Pancreas (tissue), 10 donors: Measurements from ENCODE around the gene ASXL3. TPM values are rescaled to one million over a fixed set of nuclear protein-coding genes. Genes with fewer than 3 reads are reported as not detected.

Source experiments
- ATAC-seq, 4 donors: fragments of 200-7000 bp; cut with Tn5 transposase; one replicate each; pipeline versions ENCODE4 v1.8.0 to v1.9.1; 2020; ENCODE audit warnings: mild to moderate bottlenecking in 4 of 4, moderate library complexity in 4 of 4
- DNase-seq, 6 donors: peaks; one replicate each; pipeline ENCODE4 v3.0.0-alpha.2; 2020
- FAIRE-seq: peaks from 2 replicates; lab custom pipeline; 2012; peaks lifted over from hg19 to GRCh38; lab: Jason Lieb, UNC
- H3K27ac ChIP-seq, 4 donors: fragments of 200-600 bp; sonication (generic); 1 replicate in 3 of 4; 2 replicates in 1 of 4; pipeline versions ENCODE4 v1.5.0 to v1.8.0; 2020
- H3K27me3 ChIP-seq, 4 donors: fragments of 200-600 bp; one replicate each; pipeline ENCODE4 v1.8.0; 2021
- H3K36me3 ChIP-seq, 3 donors: fragments of 200-600 bp; sonication (generic) in 1 of 3; one replicate each; pipeline versions ENCODE4 v1.5.0 to v1.8.0; 2020 to 2021
- H3K4me1 ChIP-seq, 3 donors: fragments of 200-600 bp; one replicate each; pipeline ENCODE4 v1.8.0; 2021
- H3K4me3 ChIP-seq, 4 donors: fragments of 200-600 bp; sonication (generic) in 2 of 4; one replicate each; pipeline versions ENCODE4 v1.5.0 to v1.8.0; 2020 to 2021
- H3K9me3 ChIP-seq, 4 donors: fragments of 200-600 bp; one replicate each; pipeline ENCODE4 v1.8.0; 2021
- WGBS, 2 donors: extraction: QIAGEN DNeasy Blood & Tissue Kit; methylation state at CpG; one replicate each; pipeline ENCODE4 v1.1.7; 2013; 5-methylcytosine and 5-hydroxymethylcytosine counted together
- intact Hi-C, 3 donors: fragments of 100-400 bp; cut with DNase I; formaldehyde crosslinking; loops; one replicate each; pipeline versions ENCODE4 v1.11.1 to v1.14.2; 2022
- polyA plus RNA-seq, 2 donors: library from polyadenylated mRNA; stranded (reverse); fragments of 200-250 nt; gene quantifications; one replicate each; pipeline ENCODE4 v1.2.3, GENCODE V29; 2013
- total RNA-seq, 6 donors: library from RNA; stranded (reverse); fragmentation: NEBNext Ultra II Directional in 4 of 6; extraction: Animal tissue kit (Norgen Biotek cat#: 25700) in 4 of 6; gene quantifications; one replicate each; pipeline versions ENCODE4 v1.2.1 to v1.2.4, GENCODE V29; 2021 to 2023
- TF ChIP-seq, protein P1 (sequence below), 4 donors: fragments of 200-600 bp; sonication (generic) in 3 of 4; IDR thresholded peaks; one replicate each; pipeline versions ENCODE4 v1.5.0 to v1.8.0; 2021; ENCODE audit warnings: antibody characterized with exemption in 4 of 4
- donor health status: healthy with polysubstance abuse.
- donor health status: DM: no; HTN: no; CAD: no; lungs with moderate emphysema.
- donor health status: DM: no; HTN: no; CAD: no.
- donor health status: control.
- donor health status: control.
- donor health status: Bipolar disorder and iron deficiency.
- donor health status: DM: yes; HTN: yes; CAD: no.
- donor health status: DM: no; HTN: no; CAD: no.
- donor health status: DM: no; HTN: no; CAD: no.
- donor health status: DM: yes; HTN: yes; CAD: no.

ASXL3 gene
- total and polyA plus RNA-seq, 8 donors: 0.49 to 2.5 (median 1.6) TPM

DNA sequence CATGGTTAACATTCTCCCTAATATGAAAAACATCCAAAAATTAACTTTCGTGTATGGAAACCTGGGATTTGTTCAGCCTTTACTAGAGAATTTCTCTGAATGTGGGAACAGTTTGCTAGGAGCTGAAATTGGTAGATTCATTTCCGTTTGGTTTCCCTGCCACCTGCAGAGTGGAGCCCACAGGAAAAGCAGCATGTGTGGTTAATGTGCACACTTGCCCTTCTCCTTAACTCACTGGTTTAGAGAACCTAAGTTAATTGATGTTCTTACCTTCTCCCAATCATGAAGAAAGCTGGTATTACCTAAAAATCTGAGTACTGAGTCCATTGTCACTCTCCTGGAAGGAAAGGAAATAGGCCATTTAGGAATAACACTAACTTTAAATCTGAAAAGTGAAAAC lies 37.6 kb upstream of the ASXL3 start:
- TF ChIP-seq, protein P1, sequence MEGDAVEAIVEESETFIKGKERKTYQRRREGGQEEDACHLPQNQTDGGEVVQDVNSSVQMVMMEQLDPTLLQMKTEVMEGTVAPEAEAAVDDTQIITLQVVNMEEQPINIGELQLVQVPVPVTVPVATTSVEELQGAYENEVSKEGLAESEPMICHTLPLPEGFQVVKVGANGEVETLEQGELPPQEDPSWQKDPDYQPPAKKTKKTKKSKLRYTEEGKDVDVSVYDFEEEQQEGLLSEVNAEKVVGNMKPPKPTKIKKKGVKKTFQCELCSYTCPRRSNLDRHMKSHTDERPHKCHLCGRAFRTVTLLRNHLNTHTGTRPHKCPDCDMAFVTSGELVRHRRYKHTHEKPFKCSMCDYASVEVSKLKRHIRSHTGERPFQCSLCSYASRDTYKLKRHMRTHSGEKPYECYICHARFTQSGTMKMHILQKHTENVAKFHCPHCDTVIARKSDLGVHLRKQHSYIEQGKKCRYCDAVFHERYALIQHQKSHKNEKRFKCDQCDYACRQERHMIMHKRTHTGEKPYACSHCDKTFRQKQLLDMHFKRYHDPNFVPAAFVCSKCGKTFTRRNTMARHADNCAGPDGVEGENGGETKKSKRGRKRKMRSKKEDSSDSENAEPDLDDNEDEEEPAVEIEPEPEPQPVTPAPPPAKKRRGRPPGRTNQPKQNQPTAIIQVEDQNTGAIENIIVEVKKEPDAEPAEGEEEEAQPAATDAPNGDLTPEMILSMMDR (IDR thresholded peaks at IDR 0.05): no peak
- ATAC-seq: no peak
- Histone ChIP-seq H3K9me3 (no peaks in the 10 kb centered on the region), H3K4me1 (no peaks in the 10 kb centered on the region), H3K36me3 (no peaks in the 10 kb centered on the region), H3K27me3 (no peaks in the 10 kb centered on the region), H3K27ac (no peak overlapping the region), H3K4me3 (no peak overlapping the region)
- 70 to 79% methylated on average over 2 of the region's 2 CpGs for WGBS, 2 donors
- no peak for DNase-seq
- intact Hi-C loops: no loop called here
- no peak for FAIRE-seq

DNA sequence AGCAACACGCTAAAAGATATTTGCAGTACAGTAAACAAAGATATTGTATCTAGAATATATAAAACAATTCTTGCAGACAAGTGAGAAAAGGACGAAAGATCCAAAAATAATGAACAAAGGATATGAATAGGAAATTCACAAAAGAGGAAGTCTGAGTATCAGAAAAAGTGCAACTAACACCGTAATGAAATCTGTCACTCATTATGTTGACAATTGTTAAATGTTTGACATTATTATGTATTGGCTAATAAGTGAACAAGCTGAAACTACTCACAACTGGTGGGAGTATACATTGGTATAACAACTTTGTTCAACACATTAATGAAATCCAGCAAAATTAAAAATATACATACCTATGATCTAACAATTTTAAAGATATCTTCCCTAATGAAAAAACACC lies 36.7 kb upstream of the ASXL3 start:
- no peaks in the 10 kb centered on the region for H3K36me3 ChIP-seq
- H3K9me3 ChIP-seq: no peaks in the 10 kb centered on the region
- TF ChIP-seq, protein P1 (IDR thresholded peaks at IDR 0.05): no peak
- WGBS, 2 donors: 27 to 36% methylated on average over 3 of the region's 3 CpGs
- DNase-seq: no peak
- no peaks in the 10 kb centered on the region for H3K4me1 ChIP-seq
- ATAC-seq: no peak
- no peak overlapping the region for H3K27ac ChIP-seq
- H3K27me3 ChIP-seq: no peaks in the 10 kb centered on the region
- intact Hi-C loops: no loop called here
- no peak for FAIRE-seq
- no peak overlapping the region for H3K4me3 ChIP-seq

DNA sequence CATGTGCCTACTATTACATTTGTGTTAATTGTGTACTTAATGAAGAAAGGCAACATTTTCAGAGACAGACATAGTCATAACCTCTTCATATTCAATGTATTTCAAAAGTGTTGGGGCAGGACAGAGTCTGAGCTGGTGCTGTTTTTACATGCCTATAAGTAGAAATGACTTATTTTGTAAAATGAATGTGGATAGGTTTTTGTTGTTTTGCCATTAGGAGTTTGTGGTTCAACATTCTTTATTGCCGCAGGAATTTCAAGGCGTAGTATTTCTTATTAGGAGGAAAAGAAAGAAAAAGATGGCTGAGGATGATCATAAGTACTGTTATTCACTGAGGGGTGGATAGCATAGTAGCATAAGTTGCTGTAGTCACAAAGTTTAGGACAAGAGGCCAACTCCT lies 21.2 kb upstream of the ASXL3 start:
- Histone ChIP-seq H3K4me3 (no peak overlapping the region), H3K4me1 (no peaks in the 10 kb centered on the region), H3K27me3 (no peaks in the 10 kb centered on the region), H3K36me3 (no peaks in the 10 kb centered on the region), H3K9me3 (no peaks in the 10 kb centered on the region), H3K27ac (no peak overlapping the region)
- TF ChIP-seq, protein P1 (IDR thresholded peaks at IDR 0.05): no peak
- no peak for FAIRE-seq
- intact Hi-C loops: no loop called here
- DNase-seq: no peak
- WGBS, 2 donors: 90 to 96% methylated on average over 2 of the region's 2 CpGs
- ATAC-seq: no peak

DNA sequence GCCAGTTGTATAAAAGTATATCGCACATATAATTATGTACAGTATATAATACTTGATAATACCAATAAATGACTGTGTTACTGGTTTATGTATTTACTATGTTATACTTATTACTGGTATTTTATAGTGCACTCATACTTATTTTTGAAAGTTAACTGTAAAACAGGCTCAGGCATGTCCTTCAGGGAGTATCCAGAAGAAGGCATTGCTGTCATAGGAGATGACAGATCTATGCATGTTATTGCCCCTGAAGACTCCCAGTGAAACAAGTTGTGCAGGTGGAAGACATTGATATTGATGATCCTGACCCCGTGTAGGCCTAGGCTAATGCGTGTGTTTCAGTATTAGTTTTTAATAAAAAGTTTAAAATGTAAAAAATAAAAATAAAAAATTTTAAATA lies 20.3 kb upstream of the ASXL3 start:
- TF ChIP-seq, protein P1 (IDR thresholded peaks at IDR 0.05): no peak

DNA sequence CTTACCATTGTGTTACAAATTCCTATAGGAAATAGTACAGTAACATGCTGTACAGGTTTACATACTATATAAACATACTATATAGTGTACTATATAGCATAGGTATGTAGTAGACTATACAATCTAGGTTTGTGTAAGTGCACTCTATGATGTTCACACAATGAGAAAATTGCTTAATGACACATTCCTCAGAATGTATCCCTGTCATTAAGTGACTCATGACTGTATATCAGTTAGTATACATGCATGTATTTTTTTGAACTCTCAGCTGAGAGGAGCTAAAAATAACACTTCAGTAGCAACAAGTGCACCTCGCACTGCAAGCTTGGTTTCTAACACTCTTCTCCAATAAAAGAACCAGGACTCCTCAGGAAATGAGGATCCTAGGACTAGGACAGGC lies 19.5 kb upstream of the ASXL3 start:
- ATAC-seq (no peak), DNase-seq (no peak), FAIRE-seq (no peak)
- Histone ChIP-seq H3K9me3 (no peaks in the 10 kb centered on the region), H3K36me3 (no peaks in the 10 kb centered on the region), H3K27me3 (no peaks in the 10 kb centered on the region), H3K27ac (no peak overlapping the region), H3K4me1 (peaks cover 0 to 5% (median 0%) of the 10 kb centered on the region in 3 donors), H3K4me3 (no peak overlapping the region)
- intact Hi-C loops: no loop called here
- TF ChIP-seq, protein P1 (IDR thresholded peaks at IDR 0.05): no peak
- WGBS, 2 donors: 75 to 87% methylated on average over 1 of the region's 1 CpG

More for the DNA sequence above, 20.3 kb upstream of the ASXL3 start:
- no peaks in the 10 kb centered on the region for H3K9me3 ChIP-seq
- H3K4me3 ChIP-seq: no peak overlapping the region
- no peak overlapping the region for H3K27ac ChIP-seq
- peaks cover 0 to 4% (median 0%) of the 10 kb centered on the region in 3 donors for H3K4me1 ChIP-seq
- intact Hi-C loops: no loop called here
- 90 to 91% methylated on average over 3 of the region's 3 CpGs for WGBS, 2 donors
- ATAC-seq: no peak
- no peak for DNase-seq
- FAIRE-seq: no peak
- H3K36me3 ChIP-seq: no peaks in the 10 kb centered on the region
- H3K27me3 ChIP-seq: no peaks in the 10 kb centered on the region
